Stimulated activated CD4-positive, alpha-beta T cell treated with anti-CD3 and anti-CD28 coated beads, Interleukin-2, amount 100 ng/mL, for 4 hours (primary cell): ENCODE results near the gene DHX35.

ENCODE experiments used
- DNase-seq: peaks from one replicate; pipeline ENCODE4 v3.0.0-alpha.2; 2020; ENCODE audit warnings: low read depth

The DHX35 gene, protein sequence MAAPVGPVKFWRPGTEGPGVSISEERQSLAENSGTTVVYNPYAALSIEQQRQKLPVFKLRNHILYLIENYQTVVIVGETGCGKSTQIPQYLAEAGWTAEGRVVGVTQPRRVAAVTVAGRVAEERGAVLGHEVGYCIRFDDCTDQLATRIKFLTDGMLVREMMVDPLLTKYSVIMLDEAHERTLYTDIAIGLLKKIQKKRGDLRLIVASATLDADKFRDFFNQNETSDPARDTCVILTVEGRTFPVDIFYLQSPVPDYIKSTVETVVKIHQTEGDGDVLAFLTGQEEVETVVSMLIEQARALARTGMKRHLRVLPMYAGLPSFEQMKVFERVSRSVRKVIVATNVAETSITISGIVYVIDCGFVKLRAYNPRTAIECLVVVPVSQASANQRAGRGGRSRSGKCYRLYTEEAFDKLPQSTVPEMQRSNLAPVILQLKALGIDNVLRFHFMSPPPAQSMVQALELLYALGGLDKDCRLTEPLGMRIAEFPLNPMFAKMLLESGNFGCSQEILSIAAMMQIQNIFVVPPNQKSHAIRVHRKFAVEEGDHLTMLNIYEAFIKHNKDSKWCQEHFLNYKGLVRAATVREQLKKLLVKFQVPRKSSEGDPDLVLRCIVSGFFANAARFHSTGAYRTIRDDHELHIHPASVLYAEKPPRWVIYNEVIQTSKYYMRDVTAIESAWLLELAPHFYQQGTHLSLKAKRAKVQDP

GRCh38 chr20:38962044-38962927 is at the start of gene DHX35:
Gene DHX35 (plus strand): TSS chr20:38962344. CDS start chr20:38962368, 24 bp downstream.
- DNase-seq: peak; percentile 98

DNA sequence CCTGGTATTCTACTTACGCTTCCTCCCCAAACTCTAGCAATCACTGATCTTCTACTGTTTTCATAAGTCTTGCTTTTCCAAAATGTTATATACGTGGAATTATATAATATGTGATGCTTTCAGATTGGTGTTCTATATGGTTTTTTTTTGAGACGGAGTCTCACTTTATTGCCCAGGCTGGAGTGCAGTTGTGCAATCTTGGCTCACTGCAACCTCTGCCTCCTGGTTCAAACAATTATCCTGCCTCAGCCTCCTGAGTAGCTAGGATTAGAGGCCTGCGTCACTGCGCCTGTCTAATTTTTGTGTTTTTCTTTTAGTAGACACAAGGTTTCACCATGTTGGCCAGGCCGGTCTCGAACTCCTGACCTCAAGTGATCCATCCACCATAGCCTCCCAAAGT is 46.8 kb upstream of the DHX35 start:
- DNase-seq: no peak

GRCh38 chr20:38917657-38918056 is 44.5 kb upstream of the DHX35 start:
- DNase-seq: no peak

- DNase-seq: no peak
These were observed 44.0 kb upstream of the DHX35 start for GRCh38 chr20:38918172-38918571.

- no peak for DNase-seq
These were observed 42.5 kb upstream of the DHX35 start for GRCh38 chr20:38919683-38920082.

- DNase-seq: no peak
These were observed 41.7 kb upstream of the DHX35 start for GRCh38 chr20:38920411-38920810.

GRCh38 chr20:38920851-38921250 is 41.3 kb upstream of the DHX35 start:
- no peak for DNase-seq

- DNase-seq: no peak
These were observed 37.4 kb upstream of the DHX35 start for GRCh38 chr20:38924718-38925117.

DNA sequence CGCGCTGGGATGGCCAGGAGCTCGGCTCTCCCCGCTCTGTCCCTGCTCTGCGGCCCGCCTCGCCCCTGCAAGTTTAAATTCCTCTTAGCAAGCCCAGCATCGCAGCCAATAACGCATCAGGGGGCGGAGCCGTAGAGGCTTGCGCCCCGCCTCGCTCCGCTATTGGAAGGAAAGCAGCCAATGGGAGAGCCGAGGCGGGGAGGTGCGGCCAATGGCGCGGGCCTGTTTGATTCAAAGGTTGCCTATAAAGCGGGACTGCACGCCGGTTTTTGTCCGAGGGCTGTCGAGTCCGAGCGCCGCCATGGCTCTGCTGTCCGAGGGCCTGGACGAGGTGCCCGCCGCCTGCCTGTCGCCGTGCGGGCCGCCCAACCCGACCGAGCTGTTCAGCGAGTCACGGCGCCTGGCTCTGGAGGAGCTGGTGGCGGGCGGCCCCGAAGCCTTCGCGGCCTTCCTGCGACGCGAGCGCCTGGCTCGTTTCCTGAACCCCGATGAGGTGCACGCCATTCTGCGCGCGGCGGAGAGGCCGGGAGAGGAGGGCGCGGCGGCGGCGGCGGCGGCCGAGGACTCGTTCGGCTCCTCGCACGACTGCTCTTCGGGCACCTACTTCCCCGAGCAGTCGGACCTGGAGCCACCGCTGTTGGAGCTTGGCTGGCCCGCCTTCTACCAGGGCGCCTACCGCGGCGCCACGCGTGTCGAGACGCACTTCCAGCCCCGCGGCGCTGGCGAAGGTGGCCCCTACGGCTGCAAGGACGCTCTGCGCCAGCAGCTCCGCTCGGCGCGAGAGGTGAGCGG is 35.8 kb upstream of the DHX35 start, which contains the start of gene FAM83D:
Gene FAM83D (plus strand): TSS at position 276 of the 792 bp plus-strand sequence. CDS start 26 bp downstream, at position 302.
- peak; percentile 90 for DNase-seq

DNA sequence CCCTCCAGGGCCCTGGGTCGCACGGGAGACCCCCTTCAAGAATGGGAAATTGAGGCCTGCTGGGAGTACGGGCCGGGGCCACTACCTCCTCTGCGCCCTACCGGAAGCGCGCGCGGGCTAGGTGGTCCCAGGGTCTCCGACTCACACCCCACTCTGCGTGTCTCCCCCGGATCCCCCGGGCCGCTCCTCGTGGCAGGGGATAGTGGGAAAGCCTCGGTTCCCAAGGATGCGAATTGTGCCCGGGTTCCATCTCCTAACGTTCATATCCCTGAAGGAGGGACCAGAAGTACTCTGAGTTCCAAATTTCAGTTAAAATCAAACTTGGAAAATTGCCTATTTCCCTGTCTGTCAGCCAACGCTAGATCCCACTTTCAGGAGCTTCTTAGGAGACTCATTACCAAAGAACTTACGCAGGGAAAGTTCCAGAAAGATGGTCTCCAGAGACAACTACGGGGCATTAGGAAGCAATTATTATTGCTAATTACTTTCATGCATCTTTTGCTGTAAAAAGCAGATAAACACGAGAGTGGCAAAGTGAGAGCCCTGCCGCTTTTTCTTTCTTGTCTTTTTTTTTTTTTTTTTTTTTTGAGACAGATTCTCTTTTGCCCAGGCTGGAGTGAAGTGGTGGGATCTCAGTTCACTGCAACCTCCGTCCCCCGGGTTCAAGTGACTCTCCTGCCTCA is 35.1 kb upstream of the DHX35 start:
- no peak for DNase-seq

- DNase-seq: no peak
These were observed 34.1 kb upstream of the DHX35 start for GRCh38 chr20:38927902-38928578.

- DNase-seq: no peak
These were observed 31.9 kb upstream of the DHX35 start for GRCh38 chr20:38930242-38930569.

DNA sequence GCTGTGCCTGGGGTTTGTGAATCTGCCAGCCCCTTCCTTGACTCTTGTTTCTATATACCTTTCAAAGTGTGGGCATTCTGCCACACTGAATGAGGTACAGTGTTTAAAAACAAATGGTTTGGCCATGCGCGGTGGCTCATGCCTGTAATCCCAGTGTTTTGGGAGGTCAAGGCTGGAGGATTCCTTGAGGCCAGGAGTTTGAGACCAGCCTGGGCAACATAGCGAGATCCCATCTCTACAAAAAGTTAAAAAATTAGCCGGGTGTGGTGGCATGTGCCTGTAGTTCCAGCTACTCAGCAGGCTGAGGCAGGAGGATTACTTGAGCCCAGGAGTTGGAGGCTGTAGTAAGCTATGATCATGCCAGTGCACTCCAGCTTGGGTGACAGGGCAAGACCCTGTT is 30.2 kb upstream of the DHX35 start:
- DNase-seq: no peak

- DNase-seq: no peak
These were observed 29.6 kb upstream of the DHX35 start for GRCh38 chr20:38932457-38933120.

DNA sequence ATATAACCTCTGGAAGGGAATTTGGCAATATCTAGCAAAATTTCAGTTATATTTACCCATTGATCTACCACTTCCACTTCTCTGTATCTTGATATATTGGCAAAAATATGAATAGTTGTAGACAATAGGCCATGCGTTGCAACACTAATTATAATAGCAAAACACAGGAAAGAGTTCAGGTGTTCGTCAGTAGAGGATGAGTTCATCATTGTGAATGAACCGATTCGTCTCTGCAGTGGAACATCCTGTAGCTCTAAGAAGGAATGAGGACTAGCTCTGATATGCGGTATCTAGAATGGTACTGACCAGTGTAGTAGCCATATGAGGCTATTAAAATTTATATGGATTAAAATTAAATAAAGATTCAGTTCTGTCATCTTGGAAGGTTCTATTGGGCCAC is 27.6 kb upstream of the DHX35 start:
- DNase-seq: no peak

- no peak for DNase-seq
These were observed 26.9 kb upstream of the DHX35 start for GRCh38 chr20:38935285-38935684.

GRCh38 chr20:38935967-38936407 is 26.2 kb upstream of the DHX35 start:
- no peak for DNase-seq

GRCh38 chr20:38937000-38937399 is 25.1 kb upstream of the DHX35 start:
- DNase-seq: no peak

DNA sequence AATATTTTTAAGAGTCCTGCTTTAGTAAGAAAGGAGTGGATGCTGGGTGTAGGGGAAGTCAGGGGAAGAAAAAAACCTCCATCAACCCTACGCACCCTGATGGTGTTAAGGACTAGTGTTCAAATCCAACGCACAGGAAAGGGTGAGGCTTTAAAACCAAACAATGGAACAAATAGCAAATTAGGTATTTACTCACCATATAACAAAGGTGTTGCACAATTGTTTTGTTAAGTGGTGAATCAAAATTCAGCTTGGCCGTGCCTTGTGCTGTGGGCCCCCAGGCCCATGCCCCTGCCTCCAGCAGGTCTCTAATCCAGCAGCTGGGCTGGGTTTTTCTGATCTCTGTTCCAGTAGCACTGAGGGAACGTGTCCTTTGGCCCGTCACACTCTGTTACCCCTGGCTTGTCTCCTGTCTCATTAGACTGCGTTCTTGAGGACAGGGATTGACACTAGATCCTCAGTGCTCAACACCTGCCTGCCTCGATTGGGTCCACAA is 24.1 kb upstream of the DHX35 start:
- DNase-seq: no peak

- no peak for DNase-seq
These were observed 22.5 kb upstream of the DHX35 start for GRCh38 chr20:38939686-38940085.
